Measurements from ENCODE around the gene SLC22A23. TPM values are rescaled to one million over a fixed set of nuclear protein-coding genes. Genes with fewer than 3 reads are reported as not detected.

Gene SLC22A23
- total RNA-seq, 1 donor from 2014 or later: 0.52 TPM

GRCh38 chr6:3423439-3424184 lies 33.2 kb downstream of the SLC22A23 start:
- no peak for DNase-seq (ENCODE audit: low read depth)
- H3K4me3 ChIP-seq (ENCODE audit: low read depth, low read length): no peak overlapping the region
- no peak for TF ChIP-seq CTCF (conservative IDR thresholded peaks at IDR 0.05; ENCODE audit: low read depth, low read length)

DNA sequence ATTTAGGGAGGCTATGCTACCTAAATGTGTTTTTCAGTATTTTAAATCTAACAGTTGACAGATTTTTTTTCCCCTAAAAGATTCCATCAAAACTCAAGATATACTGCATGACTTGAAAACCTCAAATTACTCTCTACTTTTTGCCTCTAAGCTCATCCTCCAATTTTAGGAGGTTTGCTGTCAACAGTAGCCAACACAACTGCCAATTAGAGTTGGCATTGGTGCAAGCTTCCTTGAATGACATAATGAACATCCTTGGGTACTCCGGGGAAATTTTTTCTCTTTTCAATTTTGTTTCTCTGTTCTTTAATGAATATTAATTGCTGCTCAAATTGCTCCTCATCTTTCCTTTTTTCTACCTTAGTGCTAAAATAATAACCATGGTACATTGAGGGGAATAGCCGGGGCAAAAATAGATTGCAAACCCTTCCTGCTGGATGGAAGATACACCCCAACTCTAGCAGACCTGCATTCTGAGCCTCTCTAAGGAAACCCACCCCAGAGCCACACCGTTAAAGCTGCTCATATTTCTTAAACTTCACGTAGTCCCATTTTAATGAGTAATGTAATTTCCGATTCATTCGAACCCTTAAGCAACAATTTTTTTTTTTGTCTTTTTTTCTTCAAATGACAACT lies 34.3 kb downstream of the SLC22A23 start:
- no peak overlapping the region for H3K4me3 ChIP-seq (ENCODE audit: low read depth, low read length)
- no peak for TF ChIP-seq CTCF (conservative IDR thresholded peaks at IDR 0.05; ENCODE audit: low read depth, low read length)
- DNase-seq (ENCODE audit: low read depth): no peak

GRCh38 chr6:3421791-3422434 lies 34.9 kb downstream of the SLC22A23 start:
- no peak overlapping the region for H3K4me3 ChIP-seq (ENCODE audit: low read depth, low read length)
- TF ChIP-seq CTCF (conservative IDR thresholded peaks at IDR 0.05; ENCODE audit: low read depth, low read length): no peak
- no peak for DNase-seq (ENCODE audit: low read depth)

GRCh38 chr6:3421143-3421542 lies 35.7 kb downstream of the SLC22A23 start:
- no peak overlapping the region for H3K4me3 ChIP-seq (ENCODE audit: low read depth, low read length)
- no peak for DNase-seq (ENCODE audit: low read depth)
- no peak for TF ChIP-seq CTCF (conservative IDR thresholded peaks at IDR 0.05; ENCODE audit: low read depth, low read length)

GRCh38 chr6:3419624-3420272 lies 37.1 kb downstream of the SLC22A23 start:
- no peak for DNase-seq (ENCODE audit: low read depth)
- H3K4me3 ChIP-seq (ENCODE audit: low read depth, low read length): no peak overlapping the region
- no peak for TF ChIP-seq CTCF (conservative IDR thresholded peaks at IDR 0.05; ENCODE audit: low read depth, low read length)

- DNase-seq (ENCODE audit: low read depth): no peak
- H3K4me3 ChIP-seq (ENCODE audit: low read depth, low read length): no peak overlapping the region
- TF ChIP-seq CTCF (conservative IDR thresholded peaks at IDR 0.05; ENCODE audit: low read depth, low read length): no peak
Observed at GRCh38 chr6:3418496-3419060, 38.3 kb downstream of the SLC22A23 start.
